Activated CD8-positive, alpha-beta memory T cell treated with anti-CD3 and anti-CD28 coated beads, Interleukin-2, amount 10 ng/mL, durations not matched to agents 7 days and 5 days (primary cell): ENCODE results near the gene HGFAC. TPM values are rescaled to one million over a fixed set of nuclear protein-coding genes. Genes with fewer than 3 reads are reported as not detected.
"Not testable (repeated sequence)": the region's sequence is repeated elsewhere in the genome, so short reads cannot be mapped to it uniquely, and the experiment has no call there.

ENCODE experiments used
- ATAC-seq: fragments of 150-1000 bp; cut with Tn5 transposase; one replicate; pipeline ENCODE4 v1.10.0; 2021; ENCODE audit warnings: moderate library complexity
- CTCF ChIA-PET: fragments of 350-600 bp; sonication (Branson Sonifier 250); formaldehyde crosslinking; loops from one replicate; lab custom pipeline; 2021; ENCODE audit warnings: antibody characterized with exemption; lab: Charles Lee
- DNase-seq: peaks from one replicate; pipeline ENCODE4 v3.0.0-alpha.2; 2020
- H3K27ac Mint-ChIP-seq: one replicate; pipeline ENCODE4 v1.8.0; 2021; ENCODE audit warnings: mild to moderate bottlenecking, mixed read lengths
- H3K27me3 Mint-ChIP-seq: one replicate; pipeline ENCODE4 v1.8.0; 2021; ENCODE audit warnings: mixed read lengths
- H3K36me3 Mint-ChIP-seq: one replicate; pipeline ENCODE4 v1.8.0; 2021; ENCODE audit warnings: mild to moderate bottlenecking, mixed read lengths
- H3K4me1 Mint-ChIP-seq: one replicate; pipeline ENCODE4 v1.8.0; 2021; ENCODE audit warnings: mixed read lengths
- H3K4me3 Mint-ChIP-seq: one replicate; pipeline ENCODE4 v1.8.0; 2021; ENCODE audit warnings: mild to moderate bottlenecking, moderate library complexity, mixed read lengths
- H3K9me3 Mint-ChIP-seq: one replicate; pipeline ENCODE4 v1.8.0; 2022; ENCODE audit warnings: low read depth, mixed read lengths
- total RNA-seq, 2 experiments: library from RNA; stranded (reverse); gene quantifications; one replicate each; pipeline ENCODE4 v1.2.3, GENCODE V29; 2021

The HGFAC gene
- total RNA-seq, 2 experiments from 2014 or later: not detected

GRCh38 chr4:3406431-3406830, 35.3 kb upstream of the HGFAC start:
- Mint-ChIP-seq H3K27ac (no peak overlapping the region), H3K4me3 (no peak overlapping the region), H3K36me3 (no peaks in the 10 kb centered on the region), H3K9me3 (no peaks in the 10 kb centered on the region), H3K27me3 (no peaks in the 10 kb centered on the region), H3K4me1 (no peaks in the 10 kb centered on the region)
- CTCF ChIA-PET: no interaction called here
- no peak for ATAC-seq
- DNase-seq: no peak

DNA sequence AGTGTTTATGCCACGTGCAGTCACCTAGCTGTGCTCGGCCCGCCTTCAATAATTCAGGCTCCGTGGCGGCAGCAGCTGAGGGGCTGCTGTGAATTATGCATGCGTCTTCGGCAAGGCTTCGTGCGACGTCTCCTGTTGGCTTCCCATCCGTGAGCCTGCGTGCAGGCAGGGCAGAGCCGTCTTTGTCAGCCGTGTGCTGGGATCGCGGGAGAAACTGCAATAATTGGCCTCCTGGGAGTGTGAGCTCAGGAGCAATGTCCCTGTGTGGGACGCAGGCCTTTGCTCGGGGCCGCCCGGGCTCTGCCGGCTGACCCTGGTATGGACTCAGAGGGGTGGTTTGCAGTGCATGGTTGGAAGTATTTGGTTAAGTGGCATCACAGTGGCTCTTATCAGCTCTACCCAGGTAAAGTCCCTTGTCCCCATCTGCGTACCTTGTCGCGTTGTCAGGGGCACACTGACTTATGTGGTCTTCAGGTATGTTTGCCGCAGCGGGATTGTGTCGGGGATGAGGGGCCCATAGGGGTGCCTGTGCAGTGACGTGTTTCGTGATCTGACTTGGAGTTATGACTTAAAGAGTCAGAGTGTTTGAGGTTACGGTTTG, 34.5 kb upstream of the HGFAC start:
- Mint-ChIP-seq H3K9me3 (no peaks in the 10 kb centered on the region), H3K27me3 (no peaks in the 10 kb centered on the region), H3K4me1 (no peaks in the 10 kb centered on the region), H3K27ac (no peak overlapping the region), H3K36me3 (no peaks in the 10 kb centered on the region), H3K4me3 (no peak overlapping the region)
- ATAC-seq (no peak), DNase-seq (no peak)
- CTCF ChIA-PET: no interaction called here

DNA sequence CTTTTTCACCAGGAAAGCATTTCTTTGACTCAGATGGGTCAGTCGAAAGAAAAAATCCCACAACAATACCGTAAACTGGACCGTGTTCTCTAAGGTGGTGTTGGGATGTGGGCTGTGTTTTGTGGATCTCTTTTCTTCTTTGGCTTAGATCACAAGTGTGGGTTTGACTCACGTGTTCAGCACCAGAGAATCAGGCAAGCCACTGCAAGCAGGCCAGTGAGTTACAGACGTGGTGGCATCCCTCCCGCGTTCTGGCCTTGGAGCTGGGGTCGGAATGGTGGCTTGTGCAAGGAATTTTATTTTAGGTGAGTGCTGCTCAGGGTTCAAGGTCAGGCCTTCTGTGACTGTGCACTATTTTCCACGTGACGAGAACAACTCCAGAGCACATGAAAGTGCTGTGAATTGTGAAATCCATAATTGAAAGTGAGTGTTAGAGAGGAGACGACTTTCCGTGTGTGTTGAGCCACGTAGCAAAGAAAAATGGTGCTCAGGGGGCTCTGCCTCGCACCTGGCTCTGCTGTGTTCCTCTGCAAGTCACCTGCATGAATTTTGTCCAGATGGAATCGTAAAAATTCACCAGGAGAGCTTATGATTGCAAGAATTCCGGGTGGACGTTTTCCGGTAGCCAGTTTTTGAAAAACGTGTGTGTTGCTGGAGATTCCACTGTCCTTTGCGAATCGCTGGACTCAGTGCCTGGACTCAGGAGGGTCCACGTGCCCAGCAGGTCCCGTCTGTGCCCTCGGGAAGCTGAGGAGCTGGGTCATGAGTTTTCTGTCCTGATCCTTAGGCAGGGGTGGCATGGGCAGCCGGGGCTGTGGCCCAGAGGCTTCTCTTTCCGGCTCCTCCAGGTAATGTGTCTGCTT, 33.6 kb upstream of the HGFAC start:
- Mint-ChIP-seq H3K27me3 (no peaks in the 10 kb centered on the region), H3K4me1 (no peaks in the 10 kb centered on the region), H3K27ac (no peak overlapping the region), H3K4me3 (no peak overlapping the region), H3K36me3 (no peaks in the 10 kb centered on the region), H3K9me3 (no peaks in the 10 kb centered on the region)
- DNase-seq: no peak
- ATAC-seq: no peak
- CTCF ChIA-PET: no interaction called here

GRCh38 chr4:3408793-3409330, 32.9 kb upstream of the HGFAC start:
- no peaks in the 10 kb centered on the region for H3K27me3 Mint-ChIP-seq
- H3K27ac Mint-ChIP-seq: no peak overlapping the region
- no peak overlapping the region for H3K4me3 Mint-ChIP-seq
- no peaks in the 10 kb centered on the region for H3K9me3 Mint-ChIP-seq
- H3K4me1 Mint-ChIP-seq: no peaks in the 10 kb centered on the region
- H3K36me3 Mint-ChIP-seq: no peaks in the 10 kb centered on the region
- CTCF ChIA-PET: no interaction called here
- ATAC-seq: no peak
- DNase-seq: no peak

GRCh38 chr4:3409571-3410091, 32.1 kb upstream of the HGFAC start:
- ATAC-seq: no peak
- no peaks in the 10 kb centered on the region for H3K36me3 Mint-ChIP-seq
- H3K4me3 Mint-ChIP-seq: no peak overlapping the region

GRCh38 chr4:3410401-3411135, 31.2 kb upstream of the HGFAC start:
- H3K27me3 Mint-ChIP-seq: no peaks in the 10 kb centered on the region
- no peaks in the 10 kb centered on the region for H3K4me1 Mint-ChIP-seq
- no peak overlapping the region for H3K27ac Mint-ChIP-seq
- DNase-seq (no peak), ATAC-seq (no peak)
- no peaks in the 10 kb centered on the region for H3K9me3 Mint-ChIP-seq
- CTCF ChIA-PET: no interaction called here
- no peaks in the 10 kb centered on the region for H3K36me3 Mint-ChIP-seq
- H3K4me3 Mint-ChIP-seq: no peak overlapping the region

More at GRCh38 chr4:3409571-3410091, 32.1 kb upstream of the HGFAC start:
- CTCF ChIA-PET: no interaction called here
- Mint-ChIP-seq H3K9me3 (no peaks in the 10 kb centered on the region), H3K27me3 (no peaks in the 10 kb centered on the region), H3K4me1 (no peaks in the 10 kb centered on the region), H3K27ac (no peak overlapping the region)
- DNase-seq: no peak

- H3K4me3 Mint-ChIP-seq, CTCF ChIA-PET, H3K36me3 Mint-ChIP-seq, H3K9me3 Mint-ChIP-seq, ATAC-seq, H3K27me3 Mint-ChIP-seq, H3K27ac Mint-ChIP-seq, DNase-seq, H3K4me1 Mint-ChIP-seq: not testable (repeated sequence)
Observed at GRCh38 chr4:3411190-3411589, 30.6 kb upstream of the HGFAC start.

DNA sequence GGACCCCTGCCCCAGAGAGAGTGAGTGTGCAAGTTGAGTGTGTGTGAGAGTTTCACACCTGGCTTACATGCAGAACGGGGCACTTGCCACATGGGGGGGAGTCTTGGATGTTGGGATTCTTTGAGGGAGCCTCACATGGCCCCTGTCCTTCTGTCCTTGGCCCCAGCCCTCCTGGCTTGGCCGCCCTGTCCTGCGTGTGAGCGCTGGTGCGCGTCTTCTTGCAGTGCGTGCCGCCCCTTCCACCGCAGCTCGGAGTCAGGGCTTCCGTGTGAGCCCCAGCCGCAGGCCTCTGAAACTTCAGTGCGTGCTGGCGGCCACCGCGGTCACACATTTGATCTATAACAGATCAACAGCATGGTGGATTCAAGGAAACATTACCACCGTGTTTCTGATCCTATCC, 30.1 kb upstream of the HGFAC start:
- Mint-ChIP-seq H3K27me3 (no peaks in the 10 kb centered on the region), H3K36me3 (no peaks in the 10 kb centered on the region), H3K9me3 (no peaks in the 10 kb centered on the region), H3K4me3 (no peak overlapping the region), H3K4me1 (no peaks in the 10 kb centered on the region), H3K27ac (no peak overlapping the region)
- ATAC-seq (no peak), DNase-seq (no peak)
- CTCF ChIA-PET: no interaction called here

GRCh38 chr4:3412257-3413020, 29.3 kb upstream of the HGFAC start:
- Mint-ChIP-seq H3K4me3 (no peak overlapping the region), H3K4me1 (no peaks in the 10 kb centered on the region), H3K9me3 (no peaks in the 10 kb centered on the region), H3K27me3 (no peaks in the 10 kb centered on the region), H3K36me3 (no peaks in the 10 kb centered on the region), H3K27ac (no peak overlapping the region)
- ATAC-seq (no peak), DNase-seq (no peak)
- CTCF ChIA-PET: no interaction called here

DNA sequence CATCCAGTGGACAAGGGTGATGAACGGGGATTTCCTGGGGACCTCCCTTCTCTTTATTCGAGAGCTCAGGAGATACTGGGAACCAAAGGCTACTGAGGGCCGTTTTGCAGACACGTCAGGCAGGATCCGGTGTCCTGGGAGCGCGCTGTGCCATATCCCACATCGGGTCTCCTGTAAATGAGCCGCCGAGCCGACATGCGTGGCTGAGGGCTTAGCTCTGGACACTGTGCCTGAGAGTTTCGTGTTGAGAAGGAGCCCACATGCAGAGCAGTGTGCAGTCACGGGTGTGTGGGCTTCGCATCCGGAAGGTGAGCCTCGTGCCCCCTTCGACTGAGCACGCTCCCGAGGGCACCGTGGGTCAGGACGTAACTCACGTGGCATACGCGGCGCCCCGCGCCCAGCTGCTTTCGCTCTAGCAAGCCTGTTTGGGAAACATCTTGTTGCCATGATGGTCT, 28.5 kb upstream of the HGFAC start:
- Mint-ChIP-seq H3K36me3 (no peaks in the 10 kb centered on the region), H3K27me3 (no peaks in the 10 kb centered on the region), H3K4me3 (no peak overlapping the region), H3K9me3 (no peaks in the 10 kb centered on the region), H3K27ac (no peak overlapping the region), H3K4me1 (no peaks in the 10 kb centered on the region)
- CTCF ChIA-PET: no interaction called here
- no peak for DNase-seq
- no peak for ATAC-seq

- ATAC-seq (no peak), DNase-seq (no peak)
- Mint-ChIP-seq H3K4me3 (no peak overlapping the region), H3K4me1 (no peaks in the 10 kb centered on the region), H3K27me3 (no peaks in the 10 kb centered on the region), H3K9me3 (no peaks in the 10 kb centered on the region), H3K36me3 (no peaks in the 10 kb centered on the region), H3K27ac (no peak overlapping the region)
- CTCF ChIA-PET: no interaction called here
Observed at GRCh38 chr4:3413675-3414420, 27.9 kb upstream of the HGFAC start.

DNA sequence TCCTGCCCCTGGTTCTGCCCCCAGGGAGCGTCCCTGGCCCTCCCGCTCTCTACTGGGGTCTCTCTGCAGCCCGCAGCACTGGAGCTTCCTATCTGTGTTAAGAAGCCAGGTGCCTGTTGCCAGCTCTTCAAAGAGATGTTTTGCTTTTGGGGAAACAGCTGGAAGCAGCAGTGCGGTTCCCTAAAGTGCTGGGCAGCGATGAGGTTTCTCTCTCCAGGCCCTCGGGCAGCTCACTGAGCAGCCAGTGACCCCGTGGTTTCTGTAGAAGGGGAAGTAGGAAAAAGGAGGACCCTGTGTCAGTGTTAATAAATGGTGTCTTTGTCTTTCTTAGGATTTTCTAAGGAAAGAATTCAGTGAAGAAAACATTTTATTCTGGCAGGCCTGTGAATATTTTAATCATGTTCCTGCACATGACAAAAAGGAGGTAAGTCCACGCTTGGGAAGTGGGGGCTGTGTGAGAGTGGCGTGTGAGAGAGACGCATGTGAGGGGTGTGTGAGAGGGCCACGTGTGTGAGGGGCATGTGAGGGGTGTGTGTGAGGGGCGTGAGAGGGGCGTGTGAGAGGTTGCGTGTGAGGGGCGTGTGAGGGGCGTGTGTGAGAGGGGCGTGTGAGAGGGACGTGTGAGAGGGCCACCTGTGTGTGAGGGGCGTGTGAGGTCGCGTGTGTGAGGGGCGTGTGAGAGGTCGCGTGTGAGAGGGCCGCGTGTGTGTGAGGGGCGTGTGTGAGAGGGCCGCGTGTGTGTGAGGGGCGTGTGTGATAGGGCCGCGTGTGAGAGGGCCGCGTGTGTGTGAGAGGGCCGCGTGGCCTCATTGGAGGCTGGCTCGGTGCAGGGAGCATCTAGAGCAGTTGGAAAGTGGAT, 27.1 kb upstream of the HGFAC start:
- Mint-ChIP-seq H3K27ac (no peak overlapping the region), H3K36me3 (no peaks in the 10 kb centered on the region), H3K4me3 (no peak overlapping the region), H3K27me3 (no peaks in the 10 kb centered on the region), H3K9me3 (no peaks in the 10 kb centered on the region), H3K4me1 (no peaks in the 10 kb centered on the region)
- DNase-seq: no peak
- ATAC-seq: no peak
- CTCF ChIA-PET: no interaction called here
